ACC112 (cell line): ENCODE measurements around the gene SERPINA4.
A peak's percentile ranks its signal among the peaks of the same experiment; 100 is the strongest.
"Not testable (repeated sequence)": the region's sequence is repeated elsewhere in the genome, so short reads cannot be mapped to it uniquely, and the experiment has no call there.

Source experiments
- H2AFZ ChIP-seq: fragments of 200-600 bp; sonication (generic); one replicate; pipeline ENCODE4 v1.6.0; 2017; ENCODE audit warnings: antibody characterized with exemption, low read length; ENCODE audit not compliant: unreplicated experiment
- H3K27ac ChIP-seq: fragments of 200-600 bp; sonication (generic); 2 replicates; pipeline ENCODE4 v1.5.1; 2014; ENCODE audit warnings: low read depth, mild to moderate bottlenecking, antibody characterized with exemption, low read length, moderate library complexity
- H3K27me3 ChIP-seq: fragments of 200-600 bp; sonication (generic); 2 replicates; pipeline ENCODE4 v1.6.1; 2014; ENCODE audit warnings: mild to moderate bottlenecking, antibody characterized with exemption, low read length, moderate library complexity, mixed read lengths; ENCODE audit not compliant: insufficient read depth
- H3K36me3 ChIP-seq: fragments of 200-600 bp; sonication (generic); 2 replicates; pipeline ENCODE4 v1.6.1; 2016; ENCODE audit warnings: mild to moderate bottlenecking, antibody characterized with exemption, low read length, moderate library complexity, mixed read lengths; ENCODE audit not compliant: insufficient read depth
- H3K4me1 ChIP-seq: fragments of 200-600 bp; sonication (generic); one replicate; pipeline ENCODE4 v1.6.1; 2016; ENCODE audit warnings: low read length, mixed read lengths; ENCODE audit not compliant: insufficient read depth, unreplicated experiment, control insufficient read depth
- H3K4me3 ChIP-seq: fragments of 200-600 bp; sonication (generic); 2 replicates; pipeline ENCODE4 v1.5.1; 2014; ENCODE audit warnings: mild to moderate bottlenecking, low read depth, low read length
- H3K79me2 ChIP-seq: fragments of 200-600 bp; sonication (generic); one replicate; pipeline ENCODE4 v1.6.0; 2016; ENCODE audit warnings: low read length; ENCODE audit not compliant: control insufficient read depth, unreplicated experiment, insufficient read depth

SERPINA4 gene

GRCh38 chr14:94608966-94609365 is 47.7 kb downstream of the SERPINA4 start:
- H3K79me2 ChIP-seq, H3K27me3 ChIP-seq, H2AFZ ChIP-seq, H3K4me3 ChIP-seq, H3K27ac ChIP-seq, H3K36me3 ChIP-seq: not testable (repeated sequence)
- peaks cover 35% of the 10 kb centered on the region for H3K4me1 ChIP-seq

- H2AFZ ChIP-seq, result no peak overlapping the region
- H3K27ac ChIP-seq, result peak overlapping the region; percentile 99
- H3K36me3 ChIP-seq, result no peaks in the 10 kb centered on the region
- H3K79me2 ChIP-seq, result no peaks in the 10 kb centered on the region
- H3K4me1 ChIP-seq, result peaks cover 35% of the 10 kb centered on the region
- no peak overlapping the region for H3K4me3 ChIP-seq
- no peaks in the 10 kb centered on the region for H3K27me3 ChIP-seq
Measured at GRCh38 chr14:94611179-94611578, 49.9 kb downstream of the SERPINA4 start.

- no peak within 1 kb of the TSS for H3K4me3 ChIP-seq
- peak within 1 kb of the TSS; percentile 99 for H3K27ac ChIP-seq
- H3K79me2 ChIP-seq, result no peaks in the 10 kb centered on the region
- no peaks in the 10 kb centered on the region for H3K27me3 ChIP-seq
- peaks cover 30% of the 10 kb centered on the region for H3K4me1 ChIP-seq
- no peak within 1 kb of the TSS for H2AFZ ChIP-seq
- no peaks in the 10 kb centered on the region for H3K36me3 ChIP-seq
Measured at GRCh38 chr14:94612174-94612573, 50.9 kb downstream of the SERPINA4 start, which contains the start of gene SERPINA3. TSS of gene SERPINA3 (plus strand) at chr14:94612391. CDS start at chr14:94614442, 2,051 bp downstream.

GRCh38 chr14:94612580-94613554 is 51.6 kb downstream of the SERPINA4 start:
- no peak overlapping the region for H2AFZ ChIP-seq
- H3K27ac ChIP-seq, result no peak overlapping the region
- H3K36me3 ChIP-seq, result no peaks in the 10 kb centered on the region
- no peaks in the 10 kb centered on the region for H3K27me3 ChIP-seq
- no peak overlapping the region for H3K4me3 ChIP-seq
- H3K4me1 ChIP-seq, result peaks cover 30% of the 10 kb centered on the region
- H3K79me2 ChIP-seq, result no peaks in the 10 kb centered on the region

GRCh38 chr14:94613720-94614644 is 52.7 kb downstream of the SERPINA4 start:
- no peaks in the 10 kb centered on the region for H3K27me3 ChIP-seq
- no peak overlapping the region for H3K27ac ChIP-seq
- H3K4me1 ChIP-seq, result peaks cover 30% of the 10 kb centered on the region
- H2AFZ ChIP-seq, result no peak overlapping the region
- H3K79me2 ChIP-seq, result no peaks in the 10 kb centered on the region
- H3K36me3 ChIP-seq, result no peaks in the 10 kb centered on the region
- no peak overlapping the region for H3K4me3 ChIP-seq

- peaks cover 26% of the 10 kb centered on the region for H3K4me1 ChIP-seq
- H3K27me3 ChIP-seq, result no peaks in the 10 kb centered on the region
- H2AFZ ChIP-seq, result no peak overlapping the region
- no peaks in the 10 kb centered on the region for H3K79me2 ChIP-seq
- H3K36me3 ChIP-seq, result no peaks in the 10 kb centered on the region
- H3K4me3 ChIP-seq, result no peak overlapping the region
- no peak overlapping the region for H3K27ac ChIP-seq
Measured at GRCh38 chr14:94614802-94615201, 53.6 kb downstream of the SERPINA4 start.

GRCh38 chr14:94615254-94615653 is 54.0 kb downstream of the SERPINA4 start:
- Histone ChIP-seq H3K79me2 (no peaks in the 10 kb centered on the region), H3K4me3 (no peak overlapping the region), H3K27ac (no peak overlapping the region), H2AFZ (no peak overlapping the region), H3K36me3 (no peaks in the 10 kb centered on the region), H3K4me1 (peaks cover 23% of the 10 kb centered on the region), H3K27me3 (no peaks in the 10 kb centered on the region)

- Histone ChIP-seq H3K4me1 (peaks cover 21% of the 10 kb centered on the region), H3K79me2 (no peaks in the 10 kb centered on the region), H3K36me3 (no peaks in the 10 kb centered on the region), H3K4me3 (no peak overlapping the region), H3K27me3 (no peaks in the 10 kb centered on the region), H2AFZ (no peak overlapping the region), H3K27ac (no peak overlapping the region)
Measured at GRCh38 chr14:94615823-94616570, 54.8 kb downstream of the SERPINA4 start.

- peaks cover 11% of the 10 kb centered on the region for H3K4me1 ChIP-seq
- no peak overlapping the region for H3K27ac ChIP-seq
- no peaks in the 10 kb centered on the region for H3K36me3 ChIP-seq
- no peaks in the 10 kb centered on the region for H3K27me3 ChIP-seq
- H3K4me3 ChIP-seq, result no peak overlapping the region
- H3K79me2 ChIP-seq, result no peaks in the 10 kb centered on the region
- no peak overlapping the region for H2AFZ ChIP-seq
Measured at GRCh38 chr14:94617366-94617941, 56.2 kb downstream of the SERPINA4 start.
